ENCODE measurements around the gene PLA2G5.

Gene PLA2G5

DNA sequence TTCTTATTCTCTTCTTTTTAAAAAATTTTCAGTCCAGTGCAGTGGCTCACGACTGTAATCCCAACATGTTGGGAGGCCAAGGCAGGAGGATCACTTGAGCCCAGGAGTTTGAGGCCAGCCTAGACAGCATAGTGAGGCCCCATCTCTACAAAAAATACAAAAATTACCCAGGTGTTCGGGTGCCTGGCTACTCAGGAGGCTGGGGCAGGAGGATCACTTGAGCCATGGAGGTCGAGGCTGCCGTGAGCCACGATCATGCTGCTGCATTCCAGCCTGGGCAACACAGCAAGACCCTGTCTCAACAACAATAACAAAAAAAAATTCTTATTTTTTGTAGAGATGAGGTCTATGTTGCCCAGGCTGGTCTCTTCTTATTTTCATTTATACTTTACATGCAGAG, 41.5 kb downstream of the PLA2G5 start:
- Histone ChIP-seq H3K4me3 (ENCODE audit: low read length) (no peak overlapping the region), H3K9me3 (ENCODE audit: insufficient read depth, low read depth, low read length) (no peaks in the 10 kb centered on the region), H3K4me1 (ENCODE audit: insufficient read depth, low read length) (peaks cover 6% of the 10 kb centered on the region; the same call in 1 of the 2 replicates), H3K9ac (ENCODE audit: low read depth, low read length) (no peak overlapping the region), H3K27me3 (ENCODE audit: insufficient read depth, low read length) (no peaks in the 10 kb centered on the region), H3K27ac (ENCODE audit: low read length) (no peak overlapping the region), H3K36me3 (ENCODE audit: insufficient read depth, low read depth, low read length) (no peaks in the 10 kb centered on the region)

DNA sequence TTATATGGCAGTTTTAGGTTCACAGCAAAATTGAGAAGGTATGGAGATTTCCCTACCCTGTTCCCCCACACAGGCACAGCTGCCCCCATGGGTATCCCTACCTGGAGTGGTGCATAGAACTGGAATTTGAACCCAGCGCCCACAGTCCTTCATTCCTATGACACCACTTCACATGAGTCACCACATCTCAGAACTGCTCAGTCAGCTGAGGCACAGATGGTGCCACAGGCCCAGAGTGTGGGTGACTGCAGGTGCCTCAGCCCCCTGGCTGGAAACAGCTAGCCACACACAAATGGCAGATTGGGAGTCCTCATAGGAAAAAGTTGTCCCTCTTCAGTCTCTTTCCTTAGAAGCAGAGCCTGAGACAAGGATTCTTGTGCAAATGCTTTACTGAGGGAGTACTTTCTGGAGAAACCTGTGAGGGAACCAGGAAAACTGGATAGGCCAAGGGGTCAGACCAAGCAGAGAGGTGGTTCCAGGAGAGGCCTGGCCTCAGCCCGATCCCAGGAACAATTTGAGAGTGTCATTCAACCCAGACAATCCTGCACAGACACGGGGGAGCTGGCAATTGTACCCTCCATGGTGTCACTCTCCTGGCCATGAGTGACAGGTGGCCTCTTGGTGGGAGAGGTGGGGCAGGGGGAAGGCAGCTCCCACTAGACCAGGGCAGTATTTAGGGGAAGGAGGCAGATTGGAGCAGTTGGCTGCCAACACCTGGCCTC, 42.4 kb downstream of the PLA2G5 start:
- Histone ChIP-seq H3K36me3 (ENCODE audit: insufficient read depth, low read depth, low read length) (no peaks in the 10 kb centered on the region), H3K27ac (ENCODE audit: low read length) (no peak overlapping the region), H3K27me3 (ENCODE audit: insufficient read depth, low read length) (no peaks in the 10 kb centered on the region), H3K9me3 (ENCODE audit: insufficient read depth, low read depth, low read length) (no peaks in the 10 kb centered on the region), H3K4me3 (ENCODE audit: low read length) (no peak overlapping the region), H3K4me1 (ENCODE audit: insufficient read depth, low read length) (peaks cover 6% of the 10 kb centered on the region; the same call in 1 of the 2 replicates), H3K9ac (ENCODE audit: low read depth, low read length) (no peak overlapping the region)

DNA sequence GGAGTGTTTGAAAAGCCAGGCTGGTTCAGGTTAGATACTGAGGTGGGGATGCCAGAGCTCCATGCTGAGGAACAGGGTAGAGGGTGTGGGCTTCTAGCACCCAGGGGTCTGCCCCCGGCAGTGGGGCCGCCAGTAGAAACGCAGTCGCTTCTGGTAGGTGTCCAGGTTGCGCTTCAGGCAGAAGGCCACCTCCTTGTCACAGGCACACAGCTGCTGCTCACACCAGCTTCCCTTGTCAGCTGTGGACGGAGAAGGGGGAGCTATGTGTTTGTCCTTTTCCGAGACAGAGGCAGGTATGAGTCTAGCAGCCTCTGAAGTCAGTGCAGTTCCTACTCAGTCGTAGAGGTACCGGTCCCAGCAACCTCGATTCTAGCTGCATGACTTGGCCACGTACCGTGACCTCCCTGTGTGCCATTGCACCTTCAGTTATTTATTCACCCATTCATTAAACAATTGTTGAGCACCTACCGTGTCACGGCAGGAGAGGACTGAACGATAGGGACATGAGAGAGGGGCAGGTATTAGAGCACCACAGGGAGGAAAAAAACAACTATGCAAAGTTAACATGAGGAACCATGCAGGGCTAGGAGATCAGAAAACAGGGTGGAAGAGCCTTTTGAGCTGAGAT, 44.1 kb downstream of the PLA2G5 start:
- H3K4me3 ChIP-seq (ENCODE audit: low read length), result no peak overlapping the region

DNA sequence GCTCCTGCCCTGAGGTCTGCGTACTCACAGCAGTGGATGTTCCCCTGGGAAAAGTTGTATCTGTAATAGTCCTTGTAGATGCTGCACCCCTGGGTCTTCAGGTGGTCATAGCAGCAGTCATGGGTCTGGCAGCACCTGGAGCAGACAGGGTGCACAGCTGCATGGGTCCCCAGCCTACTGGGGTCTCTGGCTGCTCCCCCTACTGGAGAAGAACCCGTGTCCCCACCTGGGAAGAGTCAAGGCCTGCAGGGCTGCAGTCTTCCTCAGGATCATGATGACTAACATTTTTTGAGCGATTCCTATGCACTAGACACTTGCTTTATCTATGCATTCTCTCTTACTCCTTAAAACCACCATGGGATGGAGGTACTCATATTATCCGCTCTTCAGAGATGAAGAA, 45.5 kb downstream of the PLA2G5 start:
- no peaks in the 10 kb centered on the region for H3K27me3 ChIP-seq (ENCODE audit: insufficient read depth, low read length)
- H3K9me3 ChIP-seq (ENCODE audit: insufficient read depth, low read depth, low read length), result no peaks in the 10 kb centered on the region
- no peak overlapping the region for H3K9ac ChIP-seq (ENCODE audit: low read depth, low read length)
- peaks cover 6% of the 10 kb centered on the region; the same call in 1 of the 2 replicates for H3K4me1 ChIP-seq (ENCODE audit: insufficient read depth, low read length)
- no peak overlapping the region for H3K4me3 ChIP-seq (ENCODE audit: low read length)
- H3K27ac ChIP-seq (ENCODE audit: low read length), result no peak overlapping the region
- no peaks in the 10 kb centered on the region for H3K36me3 ChIP-seq (ENCODE audit: insufficient read depth, low read depth, low read length)

More for the DNA sequence above, 44.1 kb downstream of the PLA2G5 start:
- Histone ChIP-seq H3K4me1 (ENCODE audit: insufficient read depth, low read length) (peaks cover 6% of the 10 kb centered on the region; the same call in 1 of the 2 replicates), H3K9me3 (ENCODE audit: insufficient read depth, low read depth, low read length) (no peaks in the 10 kb centered on the region), H3K27ac (ENCODE audit: low read length) (no peak overlapping the region), H3K9ac (ENCODE audit: low read depth, low read length) (no peak overlapping the region), H3K36me3 (ENCODE audit: insufficient read depth, low read depth, low read length) (no peaks in the 10 kb centered on the region), H3K27me3 (ENCODE audit: insufficient read depth, low read length) (no peaks in the 10 kb centered on the region)

DNA sequence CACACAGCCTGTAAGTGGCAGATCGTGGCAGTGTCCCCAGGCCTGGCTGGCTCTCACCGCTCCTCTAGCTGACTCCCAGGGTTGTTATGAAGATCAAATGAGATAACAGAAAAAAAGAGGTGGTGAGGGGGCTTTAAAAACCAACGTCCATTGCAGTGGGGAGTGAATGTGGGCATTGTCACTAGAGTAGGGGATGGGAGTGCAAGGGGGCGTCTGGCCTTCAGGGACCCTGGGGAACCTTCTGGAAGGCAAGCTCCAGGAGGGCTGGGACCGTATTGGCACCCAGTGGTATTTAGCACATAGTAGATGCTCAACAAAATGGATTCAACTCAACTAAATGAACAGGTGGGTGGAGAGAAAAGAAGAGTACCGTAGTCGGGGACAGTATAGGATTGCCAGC, 45.9 kb downstream of the PLA2G5 start:
- Histone ChIP-seq H3K36me3 (ENCODE audit: insufficient read depth, low read depth, low read length) (no peaks in the 10 kb centered on the region), H3K27me3 (ENCODE audit: insufficient read depth, low read length) (no peaks in the 10 kb centered on the region), H3K9me3 (ENCODE audit: insufficient read depth, low read depth, low read length) (no peaks in the 10 kb centered on the region), H3K4me3 (ENCODE audit: low read length) (no peak overlapping the region), H3K9ac (ENCODE audit: low read depth, low read length) (no peak overlapping the region), H3K27ac (ENCODE audit: low read length) (no peak overlapping the region), H3K4me1 (ENCODE audit: insufficient read depth, low read length) (peaks cover 6% of the 10 kb centered on the region; the same call in 1 of the 2 replicates)

DNA sequence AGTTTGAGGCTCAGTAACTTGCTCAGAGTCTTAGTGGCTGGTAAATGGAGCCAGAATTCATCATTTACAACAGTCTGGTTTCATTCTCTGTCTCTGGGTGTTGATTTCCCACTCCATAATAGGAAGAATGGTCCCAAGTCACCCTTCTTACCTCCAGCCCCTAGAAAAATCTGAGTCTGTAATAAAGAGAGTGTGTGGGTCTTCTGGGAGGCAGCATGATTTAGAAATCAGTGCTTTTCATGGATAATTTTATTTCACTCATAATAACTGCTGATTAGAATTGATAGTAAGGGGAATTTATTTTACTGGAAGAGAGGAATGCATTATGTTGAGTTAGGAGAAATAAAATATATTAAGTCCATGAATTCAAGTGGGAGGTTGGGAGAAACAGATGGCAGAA, 47.2 kb downstream of the PLA2G5 start:
- H3K9ac ChIP-seq (ENCODE audit: low read depth, low read length), result no peak overlapping the region
- no peaks in the 10 kb centered on the region for H3K27me3 ChIP-seq (ENCODE audit: insufficient read depth, low read length)
- no peak overlapping the region for H3K4me3 ChIP-seq (ENCODE audit: low read length)
- no peaks in the 10 kb centered on the region for H3K36me3 ChIP-seq (ENCODE audit: insufficient read depth, low read depth, low read length)
- no peak overlapping the region for H3K27ac ChIP-seq (ENCODE audit: low read length)
- peaks cover 6% of the 10 kb centered on the region; the same call in 1 of the 2 replicates for H3K4me1 ChIP-seq (ENCODE audit: insufficient read depth, low read length)
- H3K9me3 ChIP-seq (ENCODE audit: insufficient read depth, low read depth, low read length), result no peaks in the 10 kb centered on the region

DNA sequence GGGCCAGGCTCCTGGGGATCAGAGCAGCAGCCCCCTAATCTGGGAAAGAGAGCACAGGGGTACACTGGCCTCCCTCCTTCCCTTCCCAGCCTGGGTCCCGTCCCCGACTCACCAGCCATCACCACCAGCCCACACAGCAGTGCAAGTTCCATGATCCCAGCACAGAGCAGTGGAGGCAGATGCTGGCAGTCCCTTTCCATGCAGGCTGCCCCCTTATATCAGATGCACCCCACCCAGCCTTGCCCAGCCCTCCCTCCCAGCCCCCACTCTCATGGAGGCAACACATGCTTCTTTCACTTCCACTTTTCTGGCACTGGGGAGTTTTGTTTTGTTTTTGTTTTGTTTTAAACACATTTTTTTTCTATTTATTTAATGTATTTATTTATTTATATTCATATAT, 49.4 kb downstream of the PLA2G5 start, which contains the start of gene PLA2G2D:
TSS of gene PLA2G2D (minus strand) at position 190 of the 400 bp plus-strand sequence. CDS start at position 152, 38 bp downstream.
- Histone ChIP-seq H3K4me3 (ENCODE audit: low read length) (no peak within 1 kb of the TSS), H3K9ac (ENCODE audit: low read depth, low read length) (no peak within 1 kb of the TSS), H3K27ac (ENCODE audit: low read length) (no peak within 1 kb of the TSS), H3K36me3 (ENCODE audit: insufficient read depth, low read depth, low read length) (no peaks in the 10 kb centered on the region), H3K27me3 (ENCODE audit: insufficient read depth, low read length) (no peaks in the 10 kb centered on the region), H3K9me3 (ENCODE audit: insufficient read depth, low read depth, low read length) (no peaks in the 10 kb centered on the region), H3K4me1 (ENCODE audit: insufficient read depth, low read length) (peaks cover 3% of the 10 kb centered on the region; the same call in 1 of the 2 replicates)

DNA sequence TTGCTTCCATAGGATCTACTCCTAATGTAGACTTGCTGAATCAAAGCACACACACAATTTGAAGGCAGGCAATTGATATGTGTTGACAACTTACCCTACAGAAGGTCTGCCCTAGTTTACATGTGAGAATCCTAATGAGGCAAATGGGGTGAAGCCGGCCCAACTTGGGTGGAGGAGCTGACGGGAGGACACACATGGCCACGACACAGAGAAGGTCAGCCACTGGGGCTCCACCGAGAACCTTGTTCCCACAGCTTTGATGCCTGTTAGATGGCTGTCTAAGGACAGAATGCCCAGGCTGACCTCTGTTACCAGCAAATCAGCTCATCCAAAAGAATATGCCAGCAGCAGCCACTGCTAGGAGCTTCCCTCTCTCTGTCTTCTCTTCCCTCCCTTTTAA, 50.8 kb downstream of the PLA2G5 start:
- H3K9me3 ChIP-seq (ENCODE audit: insufficient read depth, low read depth, low read length), result no peaks in the 10 kb centered on the region
- H3K36me3 ChIP-seq (ENCODE audit: insufficient read depth, low read depth, low read length), result no peaks in the 10 kb centered on the region
- H3K27ac ChIP-seq (ENCODE audit: low read length), result no peak overlapping the region
- no peak overlapping the region for H3K9ac ChIP-seq (ENCODE audit: low read depth, low read length)
- no peak overlapping the region for H3K4me3 ChIP-seq (ENCODE audit: low read length)
- H3K4me1 ChIP-seq (ENCODE audit: insufficient read depth, low read length), result no peaks in the 10 kb centered on the region
- H3K27me3 ChIP-seq (ENCODE audit: insufficient read depth, low read length), result no peaks in the 10 kb centered on the region

DNA sequence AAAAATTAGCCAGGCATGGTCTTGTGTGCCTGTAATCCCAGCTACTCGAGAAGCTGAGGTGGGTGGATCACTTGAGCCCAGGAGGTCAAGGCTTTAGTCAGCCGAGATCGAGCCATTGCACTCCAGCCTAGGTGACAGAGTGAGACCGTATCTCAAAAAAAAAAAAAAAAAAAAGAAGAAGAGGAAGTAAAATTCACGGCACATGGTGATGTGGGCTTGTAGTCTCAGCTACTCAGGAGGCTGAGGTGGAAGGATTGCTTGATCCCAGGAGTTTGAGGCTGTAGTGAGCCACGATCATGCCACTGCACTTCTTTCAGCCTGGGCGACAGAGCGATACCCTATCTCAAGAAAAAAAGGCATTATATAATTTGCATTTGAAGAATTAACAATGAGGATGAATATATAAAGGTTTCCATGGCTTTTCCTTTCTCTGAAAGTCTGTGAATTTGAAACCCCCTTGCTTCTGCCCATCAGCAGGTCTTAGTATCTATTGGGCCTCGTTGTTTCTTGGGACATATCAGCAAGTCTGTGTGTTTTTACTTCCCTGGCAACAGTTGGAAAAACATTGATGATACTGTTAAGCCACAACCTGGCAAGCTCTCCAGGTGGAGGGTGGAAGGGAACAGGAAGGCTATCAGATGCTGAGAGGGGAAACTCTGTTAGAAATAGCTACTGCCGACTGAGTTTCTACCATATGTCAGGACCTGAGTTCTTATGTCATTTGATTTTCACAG, 53.9 kb downstream of the PLA2G5 start:
- Histone ChIP-seq H3K27me3 (ENCODE audit: insufficient read depth, low read length) (no peaks in the 10 kb centered on the region), H3K27ac (ENCODE audit: low read length) (no peak overlapping the region), H3K9me3 (ENCODE audit: insufficient read depth, low read depth, low read length) (no peaks in the 10 kb centered on the region), H3K36me3 (ENCODE audit: insufficient read depth, low read depth, low read length) (no peaks in the 10 kb centered on the region), H3K4me3 (ENCODE audit: low read length) (no peak overlapping the region), H3K9ac (ENCODE audit: low read depth, low read length) (no peak overlapping the region), H3K4me1 (ENCODE audit: insufficient read depth, low read length) (no peaks in the 10 kb centered on the region)

DNA sequence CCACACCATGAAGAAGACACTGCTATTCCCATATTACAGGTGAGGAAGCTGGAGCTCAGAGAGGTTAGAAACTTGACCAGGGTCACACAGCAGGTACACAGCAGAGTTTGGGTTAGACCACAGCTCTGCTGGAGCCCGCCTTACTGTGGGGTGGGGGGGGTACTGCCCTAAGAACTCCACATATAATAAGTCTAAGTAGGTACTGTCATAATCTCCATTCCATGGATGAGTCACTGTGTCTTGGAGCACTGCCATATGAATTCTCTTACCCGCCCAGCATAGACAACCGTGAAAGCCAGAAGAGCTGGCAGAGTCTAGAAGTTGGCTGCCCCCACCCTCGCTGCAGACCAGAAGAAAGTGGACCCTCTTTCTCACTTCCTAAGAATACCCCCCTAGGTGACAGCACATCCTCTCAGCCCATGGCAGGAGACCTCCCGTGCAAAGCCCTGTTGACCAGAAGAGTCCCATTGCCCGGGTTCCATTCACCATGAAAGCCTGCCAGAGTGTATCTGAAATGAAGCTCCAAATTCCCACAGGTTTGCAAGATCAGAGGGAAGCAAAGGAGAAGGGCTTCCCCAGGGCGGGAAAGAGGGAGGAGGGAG, 54.6 kb downstream of the PLA2G5 start:
- no peaks in the 10 kb centered on the region for H3K27me3 ChIP-seq (ENCODE audit: insufficient read depth, low read length)
- H3K9me3 ChIP-seq (ENCODE audit: insufficient read depth, low read depth, low read length), result no peaks in the 10 kb centered on the region; the same call in 1 of the 2 replicates
- H3K4me3 ChIP-seq (ENCODE audit: low read length), result no peak overlapping the region
- no peak overlapping the region for H3K27ac ChIP-seq (ENCODE audit: low read length)
- H3K36me3 ChIP-seq (ENCODE audit: insufficient read depth, low read depth, low read length), result no peaks in the 10 kb centered on the region
- no peak overlapping the region for H3K9ac ChIP-seq (ENCODE audit: low read depth, low read length)
- H3K4me1 ChIP-seq (ENCODE audit: insufficient read depth, low read length), result no peaks in the 10 kb centered on the region

DNA sequence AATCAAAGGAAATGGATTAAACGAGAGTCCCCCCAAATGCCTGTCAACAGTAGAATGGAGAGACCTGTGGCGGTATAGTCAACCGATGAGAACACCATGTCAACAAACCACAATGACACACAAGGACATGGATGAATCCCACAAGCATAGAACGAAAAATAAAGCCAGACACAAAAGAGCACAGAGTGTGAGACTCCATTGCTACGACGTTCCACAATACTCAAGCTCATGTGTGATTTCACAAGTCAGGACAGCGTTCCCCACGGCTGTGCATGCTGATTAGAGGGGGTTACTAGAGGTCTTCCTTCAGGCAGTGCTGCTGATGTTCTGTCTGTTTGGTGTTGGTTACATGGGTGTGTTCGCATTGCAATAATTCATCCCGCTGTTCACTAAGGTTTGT, 55.1 kb downstream of the PLA2G5 start:
- no peak overlapping the region for H3K9ac ChIP-seq (ENCODE audit: low read depth, low read length)
- no peaks in the 10 kb centered on the region for H3K36me3 ChIP-seq (ENCODE audit: insufficient read depth, low read depth, low read length)
- H3K4me1 ChIP-seq (ENCODE audit: insufficient read depth, low read length), result no peaks in the 10 kb centered on the region
- no peaks in the 10 kb centered on the region for H3K27me3 ChIP-seq (ENCODE audit: insufficient read depth, low read length)
- H3K27ac ChIP-seq (ENCODE audit: low read length), result no peak overlapping the region
- no peak overlapping the region for H3K4me3 ChIP-seq (ENCODE audit: low read length)
- H3K9me3 ChIP-seq (ENCODE audit: insufficient read depth, low read depth, low read length), result peaks cover 5% of the 10 kb centered on the region
